Karpas-422 (cell line): ENCODE data around the gene PLXNA2. TPM values are rescaled to one million over a fixed set of nuclear protein-coding genes. Genes with fewer than 3 reads are reported as not detected.

Source experiments
- DNase-seq: peaks from one replicate; pipeline ENCODE4 v3.0.0-alpha.2; 2015
- H2AFZ ChIP-seq: fragments of 200-600 bp; sonication (generic); 2 replicates; pipeline ENCODE4 v1.6.1; 2014; ENCODE audit warnings: antibody characterized with exemption, low read length, mixed read lengths
- H3K27ac ChIP-seq: fragments of 200-600 bp; sonication (generic); 2 replicates; pipeline ENCODE4 v1.5.1; 2014; ENCODE audit warnings: mild to moderate bottlenecking, low read length, moderate library complexity
- H3K27me3 ChIP-seq: fragments of 200-600 bp; sonication (generic); 2 replicates; pipeline ENCODE4 v1.6.1; 2014; ENCODE audit warnings: low read length, mixed read lengths
- H3K36me3 ChIP-seq: fragments of 200-600 bp; sonication (generic); 2 replicates; pipeline ENCODE4 v1.6.1; 2014; ENCODE audit warnings: low read length, mixed read lengths; ENCODE audit not compliant: insufficient read depth
- H3K4me1 ChIP-seq: fragments of 200-600 bp; sonication (generic); 2 replicates; pipeline ENCODE4 v1.6.1; 2014; ENCODE audit warnings: mild to moderate bottlenecking, low read length, mixed read lengths
- H3K4me2 ChIP-seq: fragments of 200-600 bp; sonication (generic); 2 replicates; pipeline ENCODE4 v1.6.1; 2014; ENCODE audit warnings: low read length, low read depth, mild to moderate bottlenecking; ENCODE audit not compliant: poor library complexity, severe bottlenecking
- H3K4me3 ChIP-seq: fragments of 200-600 bp; sonication (generic); 2 replicates; pipeline ENCODE4 v1.5.1; 2014; ENCODE audit warnings: mild to moderate bottlenecking, antibody characterized with exemption, low read length, mixed read lengths
- H3K79me2 ChIP-seq: fragments of 200-600 bp; sonication (generic); 2 replicates; pipeline ENCODE4 v1.6.1; 2014; ENCODE audit warnings: mild to moderate bottlenecking, low read length, mixed read lengths
- H3K9ac ChIP-seq: fragments of 200-600 bp; sonication (generic); 2 replicates; pipeline ENCODE4 v1.6.0; 2014; ENCODE audit warnings: low read length
- H3K9me2 ChIP-seq: fragments of 200-600 bp; sonication (generic), shearing (Covaris generic); replicated peaks from 2 replicates; pipeline ENCODE4 v1.6.0; 2014; ENCODE audit warnings: mild to moderate bottlenecking, low read length, moderate library complexity; ENCODE audit not compliant: insufficient read depth
- H3K9me3 ChIP-seq: fragments of 300-700, 200-600 bp; sonication (generic); 2 replicates; pipeline ENCODE4 v1.6.1; 2014; ENCODE audit warnings: low read length, mixed read lengths
- H4K20me1 ChIP-seq: fragments of 200-600 bp; sonication (generic); 2 replicates; pipeline ENCODE4 v1.6.1; 2014; ENCODE audit warnings: mild to moderate bottlenecking, antibody characterized with exemption, low read length, low read depth; ENCODE audit not compliant: insufficient read depth
- total RNA-seq: library from RNA; depleted of rRNA; stranded (reverse); fragments of >200 nt; shearing (Covaris generic); gene quantifications from 2 replicates; pipeline ENCODE4 v1.2.3, GENCODE V29; 2014; ENCODE audit warnings: low replicate concordance

Gene PLXNA2
- total RNA-seq, 1 experiment from 2014 or later, result not detected

DNA sequence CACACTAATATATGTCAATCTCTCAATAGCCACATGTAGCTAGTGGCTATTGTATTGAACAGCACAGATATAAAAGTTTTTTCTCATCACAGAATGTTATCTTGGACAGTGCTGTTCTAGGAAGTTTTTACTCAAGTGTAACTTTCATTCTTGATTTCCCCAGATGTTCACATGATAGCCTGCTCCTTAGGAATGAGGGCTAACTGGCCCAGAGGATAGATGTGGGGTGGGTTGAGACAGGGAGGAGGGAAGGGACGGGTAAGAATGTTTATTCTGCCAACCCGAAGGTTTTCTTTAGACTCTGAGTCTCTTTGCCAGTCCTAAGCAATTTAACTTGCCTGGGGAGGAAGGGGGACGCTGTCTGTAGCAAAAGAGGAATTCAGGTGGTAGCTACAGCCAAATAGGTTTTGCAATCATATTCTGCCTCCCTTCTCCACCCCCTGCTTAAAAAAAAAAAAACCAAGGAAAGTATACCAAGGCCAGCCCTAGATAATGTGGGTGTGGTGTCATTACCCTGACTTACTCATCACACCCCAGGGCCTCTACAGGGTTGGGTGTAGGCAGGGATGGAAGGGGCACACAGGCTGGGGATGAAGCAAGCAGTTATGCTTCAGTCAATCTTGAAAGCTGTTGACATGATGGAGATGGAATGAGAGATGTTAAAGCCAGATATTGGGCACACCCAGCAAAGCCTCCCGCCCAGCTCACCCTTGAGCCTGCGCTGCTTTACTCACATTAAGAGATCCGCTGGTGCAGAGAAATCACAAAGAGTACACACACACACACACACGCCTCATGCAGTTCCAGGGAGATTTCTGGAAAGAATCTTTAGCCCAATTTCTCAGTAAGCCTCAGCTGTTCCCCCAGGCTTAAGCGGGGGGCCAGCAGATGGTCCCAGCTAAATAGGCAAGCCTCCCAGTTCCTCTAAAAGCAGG lies 59.9 kb downstream of the PLXNA2 start:
- H2AFZ ChIP-seq, result no peak overlapping the region
- no peaks in the 10 kb centered on the region for H3K36me3 ChIP-seq
- H3K4me3 ChIP-seq, result no peak overlapping the region
- no peaks in the 10 kb centered on the region for H3K4me1 ChIP-seq
- no peaks in the 10 kb centered on the region for H3K27me3 ChIP-seq
- H3K79me2 ChIP-seq, result no peaks in the 10 kb centered on the region
- no peak overlapping the region for H3K9ac ChIP-seq
- H3K9me3 ChIP-seq, result no peaks in the 10 kb centered on the region
- H3K4me2 ChIP-seq, result no peak overlapping the region
- H3K27ac ChIP-seq, result no peak overlapping the region
- DNase-seq, result no peak
- no peaks in the 10 kb centered on the region for H3K9me2 ChIP-seq
- H4K20me1 ChIP-seq, result 0 out of 2 replicates have a peak, but pooled peaks cover 2% of the 10 kb centered on the region

DNA sequence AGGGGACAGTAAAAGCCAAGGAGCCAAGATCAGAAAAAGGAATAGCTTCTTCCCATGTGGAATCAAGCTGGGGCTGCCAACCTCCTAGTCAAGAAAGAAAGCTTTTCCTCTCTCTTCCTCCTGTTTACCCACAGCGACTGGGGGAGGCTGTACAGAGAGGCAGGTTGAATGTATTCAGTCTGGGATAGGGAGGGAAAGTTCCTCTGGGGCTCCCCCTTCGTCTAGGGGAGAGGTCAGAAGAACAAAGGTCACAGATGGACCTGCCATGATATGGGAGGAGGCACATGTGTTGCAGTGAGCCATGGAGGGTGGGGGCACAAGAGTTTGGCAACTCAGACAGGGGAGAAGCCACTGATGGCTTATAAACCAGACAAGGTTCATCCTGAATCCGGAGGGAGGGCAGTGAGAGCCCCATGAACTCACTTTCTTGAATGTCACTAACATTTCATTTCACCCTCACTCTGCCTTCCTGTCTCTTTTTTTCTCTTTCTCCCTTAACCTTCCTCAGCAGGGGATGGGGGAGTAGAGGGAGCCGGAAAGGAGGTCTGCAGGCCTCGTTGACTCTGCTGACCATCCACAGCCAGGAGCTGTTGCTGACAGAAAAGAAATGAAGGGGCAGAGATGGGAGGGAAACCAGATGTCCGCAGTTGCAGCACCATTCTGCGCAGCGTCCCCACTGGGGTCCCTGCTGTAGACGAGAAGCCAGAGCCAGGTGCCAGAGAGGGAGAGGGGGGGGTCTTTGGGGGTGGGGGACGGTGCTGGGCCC lies 61.1 kb downstream of the PLXNA2 start:
- Histone ChIP-seq H3K9ac (no peak overlapping the region), H3K9me3 (no peaks in the 10 kb centered on the region), H3K4me2 (no peak overlapping the region), H3K4me3 (no peak overlapping the region), H3K9me2 (no peaks in the 10 kb centered on the region), H3K79me2 (no peaks in the 10 kb centered on the region), H2AFZ (no peak overlapping the region), H4K20me1 (0 out of 2 replicates have a peak, but pooled peaks cover 2% of the 10 kb centered on the region), H3K4me1 (no peaks in the 10 kb centered on the region), H3K27me3 (no peaks in the 10 kb centered on the region), H3K27ac (no peak overlapping the region), H3K36me3 (no peaks in the 10 kb centered on the region)
- no peak for DNase-seq

DNA sequence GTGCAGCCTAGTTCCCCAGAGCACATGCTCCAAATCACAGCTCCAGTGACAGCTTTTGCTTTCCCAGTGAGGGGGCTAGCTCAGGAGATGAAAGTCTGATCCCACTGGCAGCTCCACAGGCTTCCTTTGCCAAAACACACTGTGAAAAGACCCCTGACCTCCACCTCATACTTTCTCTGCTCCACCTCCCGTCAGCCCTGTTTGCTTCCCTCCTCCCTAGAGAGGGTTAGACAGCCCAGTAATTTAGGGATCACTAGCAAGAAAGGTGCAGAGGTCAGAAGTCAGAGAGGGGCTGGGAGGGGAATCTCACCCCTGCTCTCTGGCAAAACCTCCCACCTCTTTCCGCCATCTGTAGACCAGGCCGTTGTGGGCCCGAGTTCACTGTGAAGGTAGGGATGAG lies 62.8 kb downstream of the PLXNA2 start:
- Histone ChIP-seq H3K9me3 (no peaks in the 10 kb centered on the region), H4K20me1 (0 out of 2 replicates have a peak, but pooled peaks cover 2% of the 10 kb centered on the region), H3K4me2 (no peak overlapping the region), H3K27me3 (no peaks in the 10 kb centered on the region), H3K36me3 (no peaks in the 10 kb centered on the region), H3K9me2 (no peaks in the 10 kb centered on the region), H3K4me1 (peaks cover 8% of the 10 kb centered on the region), H3K9ac (no peak overlapping the region), H3K27ac (no peak overlapping the region), H3K4me3 (no peak overlapping the region), H3K79me2 (no peaks in the 10 kb centered on the region), H2AFZ (no peak overlapping the region)
- DNase-seq, result no peak

DNA sequence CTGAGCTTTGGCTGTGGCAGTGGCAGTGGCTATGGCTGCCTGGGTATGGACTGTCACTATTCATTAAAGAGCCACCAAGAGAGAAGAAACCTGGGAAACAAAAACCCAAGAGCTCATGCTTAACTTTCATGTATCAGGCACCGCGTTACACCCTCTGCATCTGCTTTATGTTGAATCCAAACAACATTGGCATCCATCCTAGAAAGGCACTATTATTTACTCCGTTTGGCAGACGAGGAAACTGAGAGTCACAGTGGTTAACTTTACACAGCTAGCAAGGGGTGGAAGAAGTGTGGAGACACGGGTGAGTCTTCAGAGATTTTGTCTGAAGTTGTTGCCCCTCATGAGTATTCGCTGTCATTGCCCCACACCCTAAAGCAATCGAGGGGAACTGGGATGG lies 63.8 kb downstream of the PLXNA2 start:
- Histone ChIP-seq H2AFZ (no peak overlapping the region), H4K20me1 (0 out of 2 replicates have a peak, but pooled peaks cover 2% of the 10 kb centered on the region), H3K4me3 (no peak overlapping the region), H3K36me3 (no peaks in the 10 kb centered on the region), H3K79me2 (no peaks in the 10 kb centered on the region), H3K9me2 (no peaks in the 10 kb centered on the region), H3K4me2 (no peak overlapping the region), H3K4me1 (peaks cover 8% of the 10 kb centered on the region), H3K27me3 (no peaks in the 10 kb centered on the region), H3K9me3 (no peaks in the 10 kb centered on the region), H3K27ac (no peak overlapping the region), H3K9ac (no peak overlapping the region)
- no peak for DNase-seq

DNA sequence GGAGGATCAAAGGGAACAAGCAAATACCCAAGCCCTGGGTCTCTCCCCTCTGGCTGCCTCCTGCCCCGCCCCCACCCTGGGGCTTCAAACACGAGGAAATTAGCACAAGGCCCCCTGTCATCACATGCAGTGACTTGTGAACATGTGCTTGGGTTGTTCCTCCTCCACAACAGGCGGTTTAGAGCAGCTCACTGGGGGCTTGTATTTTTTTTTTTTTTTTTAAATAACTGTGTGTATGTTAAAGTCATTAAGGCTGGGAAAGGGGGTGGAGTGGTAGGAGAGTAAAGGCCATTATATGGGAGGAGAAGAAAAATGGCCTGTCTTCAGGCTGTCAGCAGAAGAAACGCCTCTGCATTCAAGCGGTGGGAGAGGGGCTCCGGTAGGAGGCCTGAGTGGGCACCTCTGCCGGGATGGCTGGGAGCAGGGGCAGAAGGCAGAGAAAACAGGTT lies 64.2 kb downstream of the PLXNA2 start:
- Histone ChIP-seq H3K9me2 (no peaks in the 10 kb centered on the region), H2AFZ (no peak overlapping the region), H3K9ac (no peak overlapping the region), H4K20me1 (0 out of 2 replicates have a peak, but pooled peaks cover 2% of the 10 kb centered on the region), H3K79me2 (no peaks in the 10 kb centered on the region), H3K27me3 (no peaks in the 10 kb centered on the region), H3K27ac (no peak overlapping the region), H3K4me2 (no peak overlapping the region), H3K9me3 (no peaks in the 10 kb centered on the region), H3K36me3 (no peaks in the 10 kb centered on the region), H3K4me3 (no peak overlapping the region), H3K4me1 (peaks cover 8% of the 10 kb centered on the region)
- DNase-seq, result no peak

DNA sequence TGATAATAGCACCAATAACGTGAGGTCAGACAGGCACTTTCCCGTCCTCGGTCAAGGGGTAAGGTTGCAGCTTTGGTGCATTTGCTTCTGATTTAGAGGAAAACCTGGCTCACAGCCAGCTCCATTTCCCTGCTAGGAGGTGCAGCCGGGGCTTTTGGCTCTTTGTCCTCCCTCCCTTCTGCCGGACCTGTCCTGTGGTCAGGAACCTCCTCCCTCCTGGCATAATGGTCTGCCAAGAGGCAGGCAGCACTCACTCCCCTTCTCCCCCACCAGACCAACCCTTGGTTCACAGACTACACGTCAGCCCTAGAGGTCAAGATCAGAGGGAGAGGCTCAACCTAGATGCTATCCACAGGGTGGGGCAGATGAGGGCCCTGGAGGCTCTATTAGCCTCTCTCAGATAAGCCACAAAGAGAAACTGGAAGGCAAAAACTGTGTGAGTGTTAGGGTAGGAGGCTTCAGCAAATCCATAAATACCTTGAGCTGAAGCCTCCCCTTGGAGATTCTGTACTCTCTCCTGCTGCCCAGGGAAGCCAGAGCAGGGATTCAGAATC lies 64.8 kb downstream of the PLXNA2 start:
- Histone ChIP-seq H3K36me3 (no peaks in the 10 kb centered on the region), H3K27me3 (no peaks in the 10 kb centered on the region), H3K27ac (no peak overlapping the region), H3K9me3 (no peaks in the 10 kb centered on the region), H3K4me1 (peaks cover 8% of the 10 kb centered on the region), H3K9me2 (no peaks in the 10 kb centered on the region), H3K4me3 (no peak overlapping the region), H4K20me1 (0 out of 2 replicates have a peak, but pooled peaks cover 2% of the 10 kb centered on the region), H3K79me2 (no peaks in the 10 kb centered on the region), H3K9ac (no peak overlapping the region), H2AFZ (no peak overlapping the region), H3K4me2 (no peak overlapping the region)
- DNase-seq, result no peak

DNA sequence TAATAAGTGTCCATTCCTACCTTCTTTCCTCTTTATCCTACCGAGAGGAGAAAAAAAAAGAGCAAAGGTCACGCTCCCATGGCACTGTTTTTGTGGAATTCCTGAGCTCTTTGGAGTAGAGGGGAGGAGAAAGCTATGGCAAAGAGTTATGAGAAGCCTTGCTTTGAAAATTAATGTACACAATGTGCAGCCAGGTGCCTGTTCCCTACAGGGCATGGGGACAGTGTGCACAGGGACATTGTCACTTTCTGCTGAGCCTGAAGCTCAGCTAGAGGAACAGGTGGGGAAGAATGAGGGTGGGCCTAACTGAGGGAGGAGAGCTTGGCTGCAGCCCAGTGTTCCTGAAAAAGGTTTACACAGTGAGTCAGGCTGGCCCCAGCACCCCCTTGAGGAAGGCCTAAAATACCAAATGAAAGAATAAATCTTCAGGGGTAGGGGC lies 66.1 kb downstream of the PLXNA2 start:
- no peak overlapping the region for H3K9ac ChIP-seq
- 0 out of 2 replicates have a peak, but pooled peaks cover 2% of the 10 kb centered on the region for H4K20me1 ChIP-seq
- no peak overlapping the region for H3K4me2 ChIP-seq
- H3K36me3 ChIP-seq, result no peaks in the 10 kb centered on the region
- no peak overlapping the region for H3K27ac ChIP-seq
- H3K79me2 ChIP-seq, result no peaks in the 10 kb centered on the region
- H2AFZ ChIP-seq, result no peak overlapping the region
- H3K9me2 ChIP-seq, result no peaks in the 10 kb centered on the region
- no peak overlapping the region for H3K4me3 ChIP-seq
- peaks cover 8% of the 10 kb centered on the region for H3K4me1 ChIP-seq
- no peaks in the 10 kb centered on the region for H3K9me3 ChIP-seq
- no peak for DNase-seq
- H3K27me3 ChIP-seq, result no peaks in the 10 kb centered on the region

DNA sequence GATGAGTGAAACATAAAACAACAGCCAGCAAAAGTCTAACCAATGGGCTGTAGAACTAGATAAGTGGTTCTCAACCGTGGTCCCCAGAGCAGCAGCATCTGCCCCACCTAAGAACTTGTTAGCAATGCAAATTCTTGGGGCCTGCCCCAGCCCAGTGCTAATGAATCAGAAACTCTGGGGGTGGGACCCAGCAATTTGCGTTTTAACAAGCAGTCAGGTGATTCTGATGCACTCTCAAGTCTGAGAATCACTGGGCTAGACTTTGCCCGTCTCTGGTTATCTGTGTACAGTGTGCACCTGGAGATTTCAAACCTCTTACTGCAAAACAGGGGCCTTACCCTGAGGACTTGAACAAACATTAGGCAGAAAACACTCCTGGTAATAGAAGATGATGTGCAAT lies 66.5 kb downstream of the PLXNA2 start:
- no peaks in the 10 kb centered on the region for H3K27me3 ChIP-seq
- H3K9me2 ChIP-seq, result no peaks in the 10 kb centered on the region
- peak; percentile 56 for DNase-seq
- peaks cover 8% of the 10 kb centered on the region for H3K4me1 ChIP-seq
- H3K27ac ChIP-seq, result no peak overlapping the region
- H3K79me2 ChIP-seq, result no peaks in the 10 kb centered on the region
- H3K9ac ChIP-seq, result no peak overlapping the region
- H4K20me1 ChIP-seq, result 0 out of 2 replicates have a peak, but pooled peaks cover 2% of the 10 kb centered on the region
- H3K36me3 ChIP-seq, result no peaks in the 10 kb centered on the region
- no peak overlapping the region for H3K4me3 ChIP-seq
- no peaks in the 10 kb centered on the region for H3K9me3 ChIP-seq
- no peak overlapping the region for H2AFZ ChIP-seq
- no peak overlapping the region for H3K4me2 ChIP-seq
